SH-SY5Y (cell line): ENCODE data around the gene SAP130.

Experiments used
- GATA2 ChIP-seq: IDR thresholded peaks from 2 replicates; pipeline ENCODE4 v1.6.1; 2011; ENCODE audit warnings: mild to moderate bottlenecking, low read depth, low read length
- GATA3 ChIP-seq: IDR thresholded peaks from 2 replicates; pipeline ENCODE4 v1.6.1; 2011; ENCODE audit warnings: low read depth, mild to moderate bottlenecking, low read length, moderate library complexity

GRCh38 chr2:128012698-128013097, 15.2 kb downstream of the SAP130 start:
- TF ChIP-seq GATA3 (no peak), GATA2 (no peak)
